Fibroblast of the conjunctiva (primary cell): ENCODE data around the gene SEC14L5.
"Not testable (repeated sequence)": the region's sequence is repeated elsewhere in the genome, so short reads cannot be mapped to it uniquely, and the experiment has no call there.

Experiments
- DNase-seq: peaks from one replicate; pipeline ENCODE4 v3.0.0-alpha.2; 2010; ENCODE audit warnings: low read depth

SEC14L5 gene

GRCh38 chr16:4951583-4951982 lies 6.5 kb upstream of the SEC14L5 start:
- not testable (repeated sequence) for DNase-seq

- no peak for DNase-seq
Observed at GRCh38 chr16:4954714-4955113, 3.4 kb upstream of the SEC14L5 start.

GRCh38 chr16:4957420-4957719 lies 760 bp upstream of the SEC14L5 start:
- DNase-seq = no peak

- DNase-seq = no peak
Observed at GRCh38 chr16:4958510-4959438, 644 bp downstream of the SEC14L5 start.

GRCh38 chr16:4960579-4960978 lies 2.4 kb downstream of the SEC14L5 start:
- no peak for DNase-seq

- DNase-seq = no peak
Observed at GRCh38 chr16:4962716-4963115, 4.6 kb downstream of the SEC14L5 start.

- not testable (repeated sequence) for DNase-seq
Observed at GRCh38 chr16:4963527-4963926, 5.4 kb downstream of the SEC14L5 start.

GRCh38 chr16:4966736-4967453 lies 8.8 kb downstream of the SEC14L5 start:
- DNase-seq = no peak

GRCh38 chr16:4968278-4968677 lies 10.1 kb downstream of the SEC14L5 start:
- not testable (repeated sequence) for DNase-seq

GRCh38 chr16:4968879-4969483 lies 10.9 kb downstream of the SEC14L5 start:
- DNase-seq = no peak

- no peak for DNase-seq
Observed at GRCh38 chr16:4970010-4970409, 11.9 kb downstream of the SEC14L5 start.

GRCh38 chr16:4972938-4973587 lies 14.9 kb downstream of the SEC14L5 start:
- no peak for DNase-seq

- DNase-seq = no peak
Observed at GRCh38 chr16:4976079-4976478, 17.9 kb downstream of the SEC14L5 start.

- DNase-seq = no peak
Observed at GRCh38 chr16:4976611-4977145, 18.5 kb downstream of the SEC14L5 start.

- DNase-seq = no peak
Observed at GRCh38 chr16:4979164-4979563, 21.0 kb downstream of the SEC14L5 start.

- DNase-seq = no peak
Observed at GRCh38 chr16:4979736-4980660, 21.9 kb downstream of the SEC14L5 start.

GRCh38 chr16:4980691-4981090 lies 22.6 kb downstream of the SEC14L5 start:
- DNase-seq = no peak

GRCh38 chr16:4981473-4981872 lies 23.3 kb downstream of the SEC14L5 start:
- no peak for DNase-seq

GRCh38 chr16:4982056-4982867 lies 24.1 kb downstream of the SEC14L5 start:
- no peak for DNase-seq
